Chondrocyte (in vitro differentiated cells): ENCODE data around the gene C18orf63. TPM values are rescaled to one million over a fixed set of nuclear protein-coding genes. Genes with fewer than 3 reads are reported as not detected.

Experiments used
- DNase-seq: peaks from one replicate; pipeline ENCODE4 v3.0.0; 2021; ENCODE audit warnings: mixed read lengths, low spot score
- H3K27ac Mint-ChIP-seq: one replicate; pipeline ENCODE4 v1.8.0; 2021; ENCODE audit warnings: mild to moderate bottlenecking, moderate library complexity, mixed read lengths; ENCODE audit not compliant: unreplicated experiment
- H3K27me3 Mint-ChIP-seq: 2 replicates; pipeline ENCODE4 v1.8.0; 2021; ENCODE audit warnings: low read depth, mixed read lengths
- H3K36me3 Mint-ChIP-seq: 2 replicates; pipeline ENCODE4 v1.8.0; 2021; ENCODE audit warnings: low read depth, mixed read lengths
- H3K4me1 Mint-ChIP-seq: 2 replicates; pipeline ENCODE4 v1.8.0; 2021; ENCODE audit warnings: low read depth, mild to moderate bottlenecking, mixed read lengths
- H3K4me3 Mint-ChIP-seq: one replicate; pipeline ENCODE4 v1.8.0; 2021; ENCODE audit warnings: mild to moderate bottlenecking, moderate library complexity, mixed read lengths; ENCODE audit not compliant: unreplicated experiment
- H3K9me3 Mint-ChIP-seq: 2 replicates; pipeline ENCODE4 v1.8.0; 2021; ENCODE audit warnings: low read depth, mixed read lengths
- total RNA-seq: library from RNA; stranded (reverse); gene quantifications from 3 replicates; pipeline ENCODE4 v1.2.1, GENCODE V29; 2021
- TF ChIP-seq, protein P1 (sequence below): fragments of 200-600 bp; sonication (generic); IDR thresholded peaks from 2 replicates; pipeline ENCODE4 v1.5.0; 2021; ENCODE audit warnings: antibody characterized with exemption, mild to moderate bottlenecking, moderate library complexity

C18orf63 gene
- total RNA-seq, 1 donor from 2014 or later, result not detected

DNA sequence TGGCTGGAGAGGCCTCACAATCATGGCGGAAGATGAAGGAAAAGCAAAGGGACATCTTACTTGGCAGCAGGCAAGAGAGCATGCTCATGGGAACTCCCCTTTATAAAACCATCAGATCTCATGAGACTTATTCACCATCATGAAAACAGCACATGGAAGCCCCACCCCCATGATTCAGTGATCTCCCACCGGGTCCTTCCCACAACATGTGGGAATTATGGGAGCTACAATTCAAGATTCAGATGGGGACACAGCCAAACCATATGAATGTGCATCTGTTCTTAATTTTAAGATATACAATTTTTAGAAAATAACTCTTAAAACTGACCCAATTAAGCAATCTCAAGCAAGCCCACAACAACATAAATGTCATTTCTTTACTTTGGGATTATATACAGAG is 12.6 kb downstream of the C18orf63 start:
- no peaks in the 10 kb centered on the region for H3K27me3 Mint-ChIP-seq
- no peaks in the 10 kb centered on the region for H3K36me3 Mint-ChIP-seq
- H3K4me3 Mint-ChIP-seq, result no peak overlapping the region
- no peaks in the 10 kb centered on the region for H3K9me3 Mint-ChIP-seq
- no peak for DNase-seq
- TF ChIP-seq, protein P1, sequence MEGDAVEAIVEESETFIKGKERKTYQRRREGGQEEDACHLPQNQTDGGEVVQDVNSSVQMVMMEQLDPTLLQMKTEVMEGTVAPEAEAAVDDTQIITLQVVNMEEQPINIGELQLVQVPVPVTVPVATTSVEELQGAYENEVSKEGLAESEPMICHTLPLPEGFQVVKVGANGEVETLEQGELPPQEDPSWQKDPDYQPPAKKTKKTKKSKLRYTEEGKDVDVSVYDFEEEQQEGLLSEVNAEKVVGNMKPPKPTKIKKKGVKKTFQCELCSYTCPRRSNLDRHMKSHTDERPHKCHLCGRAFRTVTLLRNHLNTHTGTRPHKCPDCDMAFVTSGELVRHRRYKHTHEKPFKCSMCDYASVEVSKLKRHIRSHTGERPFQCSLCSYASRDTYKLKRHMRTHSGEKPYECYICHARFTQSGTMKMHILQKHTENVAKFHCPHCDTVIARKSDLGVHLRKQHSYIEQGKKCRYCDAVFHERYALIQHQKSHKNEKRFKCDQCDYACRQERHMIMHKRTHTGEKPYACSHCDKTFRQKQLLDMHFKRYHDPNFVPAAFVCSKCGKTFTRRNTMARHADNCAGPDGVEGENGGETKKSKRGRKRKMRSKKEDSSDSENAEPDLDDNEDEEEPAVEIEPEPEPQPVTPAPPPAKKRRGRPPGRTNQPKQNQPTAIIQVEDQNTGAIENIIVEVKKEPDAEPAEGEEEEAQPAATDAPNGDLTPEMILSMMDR, result no peak
- no peak overlapping the region for H3K27ac Mint-ChIP-seq
- no peaks in the 10 kb centered on the region for H3K4me1 Mint-ChIP-seq

DNA sequence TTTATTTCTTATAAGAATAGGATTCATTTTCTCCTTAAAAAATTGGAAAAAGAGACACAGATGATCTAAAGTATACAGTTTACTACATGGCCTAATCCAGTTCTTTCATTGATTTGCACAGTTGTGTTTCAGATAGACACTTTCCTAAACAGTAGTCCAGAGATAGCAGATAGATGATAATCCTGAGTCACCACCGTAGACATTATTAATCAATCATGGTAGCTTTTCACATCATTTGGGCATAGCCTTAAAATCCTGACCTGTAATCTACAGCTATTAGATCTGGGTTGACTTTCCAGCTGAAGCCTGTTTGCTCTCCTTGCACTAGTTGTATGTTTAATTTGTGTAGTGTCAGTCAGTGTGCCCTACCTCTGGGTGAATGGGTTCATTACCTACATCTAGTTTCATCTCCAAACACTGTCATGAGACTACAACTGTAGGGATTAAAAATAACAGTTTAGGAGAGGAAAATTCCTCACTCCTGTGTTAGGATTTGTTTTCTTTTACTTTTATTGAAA is 14.1 kb downstream of the C18orf63 start:
- no peaks in the 10 kb centered on the region for H3K4me1 Mint-ChIP-seq
- peaks cover 2% of the 10 kb centered on the region for H3K27me3 Mint-ChIP-seq
- H3K27ac Mint-ChIP-seq, result no peak overlapping the region
- TF ChIP-seq, protein P1, result no peak
- no peak overlapping the region for H3K4me3 Mint-ChIP-seq
- H3K36me3 Mint-ChIP-seq, result no peaks in the 10 kb centered on the region
- DNase-seq, result no peak
- H3K9me3 Mint-ChIP-seq, result no peaks in the 10 kb centered on the region

DNA sequence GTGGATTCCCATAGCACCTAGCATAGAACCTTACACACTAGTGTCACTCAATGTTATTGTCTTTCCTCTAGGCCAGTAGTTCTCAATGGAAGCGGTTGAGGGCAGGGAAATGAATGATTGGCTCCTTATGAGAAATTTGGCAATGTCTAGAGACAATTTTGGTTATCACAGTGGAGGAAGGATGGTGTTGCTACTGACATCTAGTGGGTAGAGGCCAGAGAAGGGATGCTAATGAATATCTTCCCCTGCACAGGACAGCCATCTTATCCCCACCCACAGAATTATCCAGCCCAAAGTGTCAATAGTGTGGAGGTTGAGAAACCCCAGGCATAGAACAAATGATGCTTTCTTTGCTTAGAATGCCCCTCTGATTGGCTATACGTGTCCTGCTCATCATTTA is 15.8 kb downstream of the C18orf63 start:
- Mint-ChIP-seq H3K4me1 (no peaks in the 10 kb centered on the region), H3K36me3 (no peaks in the 10 kb centered on the region), H3K27me3 (peaks cover 2% of the 10 kb centered on the region), H3K27ac (no peak overlapping the region), H3K4me3 (no peak overlapping the region), H3K9me3 (no peaks in the 10 kb centered on the region)
- TF ChIP-seq, protein P1, result peak; percentile 71
- DNase-seq, result no peak

DNA sequence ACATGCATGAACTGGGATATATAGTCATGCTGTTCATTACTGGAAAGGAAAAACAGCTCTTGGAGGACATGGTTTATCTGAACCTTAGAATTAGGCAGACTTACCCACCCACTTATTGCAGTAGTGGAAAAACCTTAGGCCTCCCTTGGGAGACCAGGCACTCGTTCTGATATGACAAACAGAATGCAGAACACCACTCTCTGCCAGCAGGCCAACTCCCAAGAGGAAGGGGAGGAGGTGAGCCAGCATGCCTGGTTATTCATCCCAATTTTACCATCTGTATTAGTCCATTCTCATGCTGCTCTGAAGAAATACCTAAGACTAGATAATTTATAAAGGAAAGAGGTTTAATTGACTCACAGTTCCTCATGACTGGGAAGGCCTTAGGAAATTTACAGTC is 17.5 kb downstream of the C18orf63 start:
- no peaks in the 10 kb centered on the region for H3K9me3 Mint-ChIP-seq

DNA sequence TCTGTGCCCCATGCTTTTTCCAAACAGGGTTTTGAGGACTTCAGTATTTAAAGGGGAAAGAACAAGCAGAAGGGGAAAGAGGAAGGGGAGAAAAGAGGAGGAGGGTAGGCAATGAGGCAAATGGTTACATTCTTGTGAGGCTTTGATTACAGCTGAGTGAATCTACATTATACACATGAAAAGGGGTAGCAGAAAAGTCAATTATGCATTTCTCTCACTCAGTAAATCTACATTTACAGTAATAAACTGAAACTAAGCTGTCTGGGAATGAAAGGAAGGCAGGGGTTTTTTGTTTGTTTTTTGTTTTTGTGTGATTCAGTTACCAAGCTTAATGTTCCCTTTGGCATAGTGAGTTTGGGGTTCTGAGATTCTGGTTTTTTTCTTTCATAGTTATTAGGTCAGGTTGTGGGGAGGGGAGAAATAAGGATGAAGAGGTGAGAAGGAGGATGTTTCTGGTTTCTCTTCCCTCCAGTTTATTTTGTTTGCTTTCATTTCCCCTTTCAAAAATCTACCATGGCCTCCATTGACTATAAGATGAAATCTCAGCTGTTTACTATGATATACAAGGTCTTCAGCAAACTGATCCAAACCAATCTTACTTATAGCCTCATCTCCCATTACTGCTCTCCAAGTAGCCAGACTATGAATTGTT is 18.7 kb downstream of the C18orf63 start:
- Mint-ChIP-seq H3K9me3 (no peaks in the 10 kb centered on the region), H3K27ac (no peak overlapping the region), H3K27me3 (peaks cover 8% of the 10 kb centered on the region)

More for the DNA sequence above, 17.5 kb downstream of the C18orf63 start:
- H3K36me3 Mint-ChIP-seq, result no peaks in the 10 kb centered on the region
- H3K27ac Mint-ChIP-seq, result no peak overlapping the region
- H3K4me1 Mint-ChIP-seq, result no peaks in the 10 kb centered on the region
- DNase-seq, result no peak
- no peak overlapping the region for H3K4me3 Mint-ChIP-seq
- TF ChIP-seq, protein P1, result no peak
- H3K27me3 Mint-ChIP-seq, result peaks cover 6% of the 10 kb centered on the region

More for the DNA sequence above, 18.7 kb downstream of the C18orf63 start:
- H3K4me1 Mint-ChIP-seq, result no peaks in the 10 kb centered on the region
- H3K4me3 Mint-ChIP-seq, result no peak overlapping the region
- DNase-seq, result no peak
- no peaks in the 10 kb centered on the region for H3K36me3 Mint-ChIP-seq
- TF ChIP-seq, protein P1, result no peak
